Mesenchymal stem cell (in vitro differentiated cells and primary cell): ENCODE results near the gene FUBP3.

Experiments used
- DNase-seq: peaks from one replicate; pipeline ENCODE4 v3.0.0-alpha.2; 2013
- H2AFZ ChIP-seq: one replicate; pipeline ENCODE4 v1.6.1; 2013; ENCODE audit warnings: low read depth, mild to moderate bottlenecking, control low read depth, inconsistent platforms, low read length, moderate library complexity
- H2AK5ac ChIP-seq: 2 replicates; pipeline ENCODE4 v1.6.1; 2013; ENCODE audit warnings: low read length, moderate library complexity, mild to moderate bottlenecking, inconsistent platforms; ENCODE audit not compliant: severe bottlenecking
- H2BK120ac ChIP-seq: one replicate; pipeline ENCODE4 v1.6.1; 2013; ENCODE audit warnings: low read depth, mild to moderate bottlenecking, inconsistent platforms, low read length, moderate library complexity
- H2BK12ac ChIP-seq, 2 experiments: one replicate each; pipeline ENCODE4 v1.6.1; 2013; ENCODE audit warnings: inconsistent platforms in 2 of 2, low read length in 2 of 2, mild to moderate bottlenecking in 2 of 2, moderate library complexity in 2 of 2, control low read depth in 1 of 2
- H2BK15ac ChIP-seq: one replicate; pipeline ENCODE4 v1.6.1; 2013; ENCODE audit warnings: mild to moderate bottlenecking, low read depth, inconsistent platforms; ENCODE audit not compliant: poor library complexity, severe bottlenecking
- H2BK5ac ChIP-seq: 2 replicates; pipeline ENCODE4 v1.6.1; 2013; ENCODE audit warnings: low read depth, mild to moderate bottlenecking, low read length, control low read depth, inconsistent platforms; ENCODE audit not compliant: poor library complexity, severe bottlenecking
- H3K14ac ChIP-seq, 2 experiments: one replicate each; pipeline ENCODE4 v1.6.1; 2013; ENCODE audit warnings: inconsistent platforms in 2 of 2, low read length in 2 of 2, control low read depth in 1 of 2, mild to moderate bottlenecking in 1 of 2, moderate library complexity in 1 of 2
- H3K18ac ChIP-seq, 2 experiments: one replicate each; pipeline ENCODE4 v1.6.1; 2013; ENCODE audit warnings: inconsistent platforms in 2 of 2, low read length in 2 of 2, control low read depth in 1 of 2, low read depth in 1 of 2, mild to moderate bottlenecking in 1 of 2
- H3K23ac ChIP-seq, 2 experiments: one replicate each; pipeline ENCODE4 v1.6.1; 2013; ENCODE audit warnings: inconsistent platforms in 2 of 2, low read length in 2 of 2, mild to moderate bottlenecking in 2 of 2, moderate library complexity in 2 of 2, control low read depth in 1 of 2
- H3K27ac ChIP-seq: 2 replicates; pipeline ENCODE4 v1.5.1; 2013; ENCODE audit warnings: mild to moderate bottlenecking, moderate library complexity, low read length, control low read depth, inconsistent platforms; ENCODE audit not compliant: poor library complexity, severe bottlenecking
- H3K27me3 ChIP-seq, 2 experiments: 2 replicates each; pipeline versions ENCODE4 v1.6.1 to v1.7.0; 2013; ENCODE audit warnings: low read length in 2 of 2, mild to moderate bottlenecking in 2 of 2, moderate library complexity in 2 of 2, control low read depth in 1 of 2, inconsistent platforms in 1 of 2; ENCODE audit not compliant: control insufficient read depth in 1 of 2, insufficient read depth in 1 of 2
- H3K36me3 ChIP-seq, 2 experiments: 2 replicates each; pipeline versions ENCODE4 v1.6.1 to v1.7.0; 2013; ENCODE audit warnings: low read length in 2 of 2, control low read depth in 1 of 2, inconsistent platforms in 1 of 2, low read depth in 1 of 2, mild to moderate bottlenecking in 1 of 2; ENCODE audit not compliant: insufficient read depth in 2 of 2, control insufficient read depth in 1 of 2
- H3K4ac ChIP-seq, 2 experiments: one replicate each; pipeline ENCODE4 v1.6.1; 2013; ENCODE audit warnings: inconsistent platforms in 2 of 2, low read length in 2 of 2, mild to moderate bottlenecking in 2 of 2, moderate library complexity in 2 of 2, control low read depth in 1 of 2, low read depth in 1 of 2
- H3K4me1 ChIP-seq: 2 replicates; pipeline ENCODE4 v1.6.1; 2013; ENCODE audit warnings: low read depth, low read length, control low read depth; ENCODE audit not compliant: control insufficient read depth, insufficient read depth
- H3K4me2 ChIP-seq: 2 replicates; pipeline ENCODE4 v1.6.1; 2013; ENCODE audit warnings: low read length, mild to moderate bottlenecking, inconsistent platforms; ENCODE audit not compliant: poor library complexity, severe bottlenecking
- H3K4me3 ChIP-seq, 2 experiments: 2 replicates each; pipeline versions ENCODE4 v1.5.1 to v1.7.0; 2013; ENCODE audit warnings: low read length in 2 of 2, mild to moderate bottlenecking in 2 of 2, control low read depth in 1 of 2, low read depth in 1 of 2; ENCODE audit not compliant: insufficient read depth in 1 of 2
- H3K79me1 ChIP-seq: replicated peaks from 2 replicates; pipeline ENCODE4 v1.6.1; 2013; ENCODE audit warnings: mild to moderate bottlenecking, control low read depth, low read length, inconsistent platforms; ENCODE audit not compliant: poor library complexity, severe bottlenecking
- H3K9ac ChIP-seq: 2 replicates; pipeline ENCODE4 v1.7.0; 2013; ENCODE audit warnings: mild to moderate bottlenecking, low read length, moderate library complexity
- H3K9me3 ChIP-seq: 2 replicates; pipeline ENCODE4 v1.7.0; 2013; ENCODE audit warnings: mild to moderate bottlenecking, low read length; ENCODE audit not compliant: control insufficient read depth
- H4K8ac ChIP-seq: one replicate; pipeline ENCODE4 v1.6.1; 2013; ENCODE audit warnings: inconsistent platforms, mild to moderate bottlenecking, low read length, moderate library complexity
- H4K91ac ChIP-seq: one replicate; pipeline ENCODE4 v1.6.1; 2013; ENCODE audit warnings: mild to moderate bottlenecking, low read length, inconsistent platforms
- WGBS: methylation state at CpG from one replicate; pipeline ENCODE4 v1.1.7; 2013; ENCODE audit warnings: mixed read lengths; 5-methylcytosine and 5-hydroxymethylcytosine counted together

FUBP3 gene

GRCh38 chr9:130554606-130555005, 24.8 kb upstream of the FUBP3 start:
- Histone ChIP-seq H2BK15ac (no peak overlapping the region), H3K14ac (no peak overlapping the region), H3K27ac (no peak overlapping the region), H3K4me3 (no peak overlapping the region), H3K18ac (no peak overlapping the region), H3K23ac (no peak overlapping the region), H3K9me3 (peaks cover 1% of the 10 kb centered on the region), H4K8ac (no peak overlapping the region), H3K4me1 (peaks cover 1% of the 10 kb centered on the region), H2AK5ac (no peak overlapping the region), H2AFZ (no peak overlapping the region), H4K91ac (no peak overlapping the region), H3K79me1 (no peaks in the 10 kb centered on the region), H3K4me2 (no peak overlapping the region), H2BK5ac (no peak overlapping the region), H3K27me3 (peaks cover 8 to 46% of the 10 kb centered on the region in 2 experiments), H3K4ac (no peak overlapping the region), H3K36me3 (no peaks in the 10 kb centered on the region), H3K9ac (no peak overlapping the region), H2BK12ac (no peak overlapping the region), H2BK120ac (no peak overlapping the region)
- 87% methylated on average over 5 of the region's 5 CpGs for WGBS
- DNase-seq, result no peak

- Histone ChIP-seq H3K27ac (no peak overlapping the region), H3K4me2 (no peak overlapping the region), H2BK5ac (no peak overlapping the region), H3K4me3 (no peak overlapping the region), H4K91ac (no peak overlapping the region), H2BK15ac (no peak overlapping the region), H3K27me3 (peaks cover 8 to 46% of the 10 kb centered on the region in 2 experiments), H4K8ac (no peak overlapping the region), H2AFZ (no peak overlapping the region), H3K36me3 (no peaks in the 10 kb centered on the region), H3K14ac (no peak overlapping the region), H2BK120ac (no peak overlapping the region), H3K23ac (no peak overlapping the region), H3K4ac (no peak overlapping the region), H2AK5ac (no peak overlapping the region), H2BK12ac (no peak overlapping the region), H3K18ac (no peak overlapping the region), H3K79me1 (no peaks in the 10 kb centered on the region), H3K4me1 (peaks cover 1% of the 10 kb centered on the region), H3K9ac (no peak overlapping the region), H3K9me3 (no peaks in the 10 kb centered on the region)
- no peak for DNase-seq
- 85% methylated on average over 6 of the region's 6 CpGs for WGBS
These were observed 24.3 kb upstream of the FUBP3 start for GRCh38 chr9:130555061-130555460.

- no peak overlapping the region for H4K8ac ChIP-seq
- no peak overlapping the region for H3K9ac ChIP-seq
- H3K27ac ChIP-seq, result no peak overlapping the region
- WGBS, result 67% methylated on average over 6 of the region's 6 CpGs
- H2BK120ac ChIP-seq, result no peak overlapping the region
- no peak overlapping the region for H4K91ac ChIP-seq
- no peak overlapping the region for H3K18ac ChIP-seq
- no peaks in the 10 kb centered on the region for H3K36me3 ChIP-seq
- no peaks in the 10 kb centered on the region for H3K79me1 ChIP-seq
- H3K4me3 ChIP-seq, result no peak overlapping the region
- H2AK5ac ChIP-seq, result no peak overlapping the region
- no peak for DNase-seq
- no peak overlapping the region for H3K23ac ChIP-seq
- no peak overlapping the region for H3K4me2 ChIP-seq
- H3K4ac ChIP-seq, result no peak overlapping the region
- no peaks in the 10 kb centered on the region for H3K9me3 ChIP-seq
- no peak overlapping the region for H2AFZ ChIP-seq
- H2BK12ac ChIP-seq, result no peak overlapping the region
- no peak overlapping the region for H2BK15ac ChIP-seq
- H3K4me1 ChIP-seq, result peaks cover 3% of the 10 kb centered on the region
- peaks cover 8 to 46% of the 10 kb centered on the region in 2 experiments for H3K27me3 ChIP-seq
- no peak overlapping the region for H2BK5ac ChIP-seq
- H3K14ac ChIP-seq, result no peak overlapping the region
These were observed 23.4 kb upstream of the FUBP3 start for GRCh38 chr9:130555968-130556367.

- no peak for DNase-seq
- H3K36me3 ChIP-seq, result no peaks in the 10 kb centered on the region
- 89% methylated on average over 15 of the region's 18 CpGs for WGBS
- no peaks in the 10 kb centered on the region for H3K79me1 ChIP-seq
- peaks cover 8 to 42% of the 10 kb centered on the region in 2 experiments for H3K27me3 ChIP-seq
- H3K18ac ChIP-seq, result no peak overlapping the region
- no peak overlapping the region for H3K4ac ChIP-seq
- H2BK15ac ChIP-seq, result no peak overlapping the region
- H3K4me1 ChIP-seq, result peaks cover 3% of the 10 kb centered on the region
- no peak overlapping the region for H2AFZ ChIP-seq
- no peaks in the 10 kb centered on the region for H3K9me3 ChIP-seq
- H3K9ac ChIP-seq, result no peak overlapping the region
- no peak overlapping the region for H3K4me2 ChIP-seq
- no peak overlapping the region for H3K14ac ChIP-seq
- H2BK5ac ChIP-seq, result no peak overlapping the region
- H2AK5ac ChIP-seq, result no peak overlapping the region
- H2BK12ac ChIP-seq, result no peak overlapping the region
- no peak overlapping the region for H3K23ac ChIP-seq
- no peak overlapping the region for H4K91ac ChIP-seq
- no peak overlapping the region for H4K8ac ChIP-seq
- no peak overlapping the region for H3K4me3 ChIP-seq
- no peak overlapping the region for H2BK120ac ChIP-seq
- no peak overlapping the region for H3K27ac ChIP-seq
These were observed 22.8 kb upstream of the FUBP3 start for GRCh38 chr9:130556396-130557076.
